ENCODE measurements around the gene CYP27C1. TPM values are rescaled to one million over a fixed set of nuclear protein-coding genes. Genes with fewer than 3 reads are reported as not detected.

CYP27C1 gene
- total RNA-seq, 4 donors from 2014 or later, result 2.4 to 3.5 (median 2.7) TPM

GRCh38 chr2:127179766-127180165, 40.3 kb downstream of the CYP27C1 start:
- H3K4me3 ChIP-seq (ENCODE audit: low read depth, poor library complexity, severe bottlenecking), result no peak overlapping the region
- WGBS, 2 donors, result 58 to 70% methylated on average over 3 of the region's 3 CpGs
- intact Hi-C loops (cut with DNase I; ENCODE audit: low total_unique reads), result no loop called here
- TF ChIP-seq CTCF (IDR thresholded peaks at IDR 0.05) (no peak), POLR2A (IDR thresholded peaks at IDR 0.05) (no peak)
- DNase-seq (ENCODE audit: low spot score in 2 of 2), result peak in 1 of 2 donors; percentile 68

GRCh38 chr2:127177617-127178263, 42.4 kb downstream of the CYP27C1 start:
- TF ChIP-seq POLR2A (IDR thresholded peaks at IDR 0.05), result no peak
- TF ChIP-seq CTCF (IDR thresholded peaks at IDR 0.05), result no peak

GRCh38 chr2:127176371-127177311, 43.5 kb downstream of the CYP27C1 start:
- peak; percentile 70 to 91 for DNase-seq (ENCODE audit: low spot score in 2 of 2)
- TF ChIP-seq POLR2A (IDR thresholded peaks at IDR 0.05) (no peak), CTCF (IDR thresholded peaks at IDR 0.05) (no peak)
- H3K4me3 ChIP-seq (ENCODE audit: low read depth, poor library complexity, severe bottlenecking), result no peak overlapping the region
- WGBS, 2 donors, result 41 to 42% methylated on average over 30 to 31 of the region's 31 CpGs
- intact Hi-C loops (cut with DNase I; ENCODE audit: low total_unique reads), result no loop called here

More at GRCh38 chr2:127177617-127178263, 42.4 kb downstream of the CYP27C1 start:
- peak in 1 of 2 donors; percentile 77 for DNase-seq (ENCODE audit: low spot score in 2 of 2)
- intact Hi-C loops (cut with DNase I; ENCODE audit: low total_unique reads), result no loop called here
- WGBS, 2 donors, result 92 to 96% methylated on average over 15 of the region's 15 CpGs
- H3K4me3 ChIP-seq (ENCODE audit: low read depth, poor library complexity, severe bottlenecking), result no peak overlapping the region

- TF ChIP-seq POLR2A (IDR thresholded peaks at IDR 0.05) (no peak), CTCF (IDR thresholded peaks at IDR 0.05) (no peak)
- intact Hi-C loops (cut with DNase I; ENCODE audit: low total_unique reads), result no loop called here
- no peak overlapping the region for H3K4me3 ChIP-seq (ENCODE audit: low read depth, poor library complexity, severe bottlenecking)
- peak; percentile 50 to 88 for DNase-seq (ENCODE audit: low spot score in 2 of 2)
- WGBS, 2 donors, result 39 to 44% methylated on average over 19 of the region's 19 CpGs
These were observed 44.2 kb downstream of the CYP27C1 start for GRCh38 chr2:127175751-127176354.

GRCh38 chr2:127175041-127175721, 44.9 kb downstream of the CYP27C1 start:
- H3K4me3 ChIP-seq (ENCODE audit: low read depth, poor library complexity, severe bottlenecking), result no peak overlapping the region
- WGBS, 2 donors, result 15 to 22% methylated on average over 13 of the region's 13 CpGs
- TF ChIP-seq POLR2A (IDR thresholded peaks at IDR 0.05) (no peak), CTCF (IDR thresholded peaks at IDR 0.05) (no peak)
- peak; percentile 71 to 89 for DNase-seq (ENCODE audit: low spot score in 2 of 2)
- intact Hi-C loops (cut with DNase I; ENCODE audit: low total_unique reads), result no loop called here

Data from lower leg skin (tissue), 4 donors.